GM12875 (cell line): ENCODE data around the gene PIGH.

Experiments used
- H3K4me3 ChIP-seq: one replicate; pipeline ENCODE4 v1.5.1; 2011; ENCODE audit warnings: low read depth, low read length, control low read depth
- TF ChIP-seq, protein P1 (sequence below): IDR thresholded peaks from 2 replicates; pipeline ENCODE4 v1.5.1; 2011; ENCODE audit warnings: low read depth, mild to moderate bottlenecking, control low read depth, inconsistent platforms, low read length, moderate library complexity, borderline replicate concordance; ENCODE audit not compliant: insufficient read depth

PIGH gene

DNA sequence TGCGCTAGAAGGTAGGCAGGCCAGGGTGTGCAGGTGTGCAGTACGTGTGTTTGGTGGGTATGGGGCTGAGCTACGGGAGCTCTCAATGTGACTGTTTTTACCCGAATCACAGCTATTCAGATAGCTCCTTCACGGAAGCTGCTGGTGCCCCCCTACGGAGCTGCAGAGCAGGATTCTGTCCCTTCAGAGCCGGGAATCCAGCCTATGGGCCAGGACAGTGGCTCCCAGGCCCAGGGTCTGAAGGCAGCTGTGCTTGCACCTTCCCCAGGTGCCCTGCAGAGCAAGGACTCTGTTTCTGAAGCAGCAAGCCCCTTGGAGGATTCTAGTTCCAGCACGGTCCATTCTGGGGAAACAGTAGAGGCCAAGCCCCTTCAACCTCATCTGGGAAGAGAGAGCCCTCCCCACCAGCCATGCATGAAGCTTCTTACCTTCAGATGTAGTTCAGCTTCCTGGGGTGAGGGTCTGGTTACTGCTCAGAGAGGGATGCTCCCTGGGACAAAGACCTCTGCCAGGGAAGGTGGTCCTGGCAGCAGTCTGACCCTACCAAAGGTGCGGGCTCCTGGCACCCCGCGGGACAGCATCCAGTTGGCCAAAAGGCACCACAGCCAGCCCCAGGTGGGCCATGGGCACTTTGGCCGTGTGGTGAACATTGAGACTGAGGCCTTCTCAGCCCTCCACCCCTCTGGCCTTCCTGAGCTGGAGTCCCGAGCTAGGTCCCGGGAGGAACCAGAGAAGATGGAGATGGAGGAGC, 37.9 kb downstream of the PIGH start:
- TF ChIP-seq, protein P1, sequence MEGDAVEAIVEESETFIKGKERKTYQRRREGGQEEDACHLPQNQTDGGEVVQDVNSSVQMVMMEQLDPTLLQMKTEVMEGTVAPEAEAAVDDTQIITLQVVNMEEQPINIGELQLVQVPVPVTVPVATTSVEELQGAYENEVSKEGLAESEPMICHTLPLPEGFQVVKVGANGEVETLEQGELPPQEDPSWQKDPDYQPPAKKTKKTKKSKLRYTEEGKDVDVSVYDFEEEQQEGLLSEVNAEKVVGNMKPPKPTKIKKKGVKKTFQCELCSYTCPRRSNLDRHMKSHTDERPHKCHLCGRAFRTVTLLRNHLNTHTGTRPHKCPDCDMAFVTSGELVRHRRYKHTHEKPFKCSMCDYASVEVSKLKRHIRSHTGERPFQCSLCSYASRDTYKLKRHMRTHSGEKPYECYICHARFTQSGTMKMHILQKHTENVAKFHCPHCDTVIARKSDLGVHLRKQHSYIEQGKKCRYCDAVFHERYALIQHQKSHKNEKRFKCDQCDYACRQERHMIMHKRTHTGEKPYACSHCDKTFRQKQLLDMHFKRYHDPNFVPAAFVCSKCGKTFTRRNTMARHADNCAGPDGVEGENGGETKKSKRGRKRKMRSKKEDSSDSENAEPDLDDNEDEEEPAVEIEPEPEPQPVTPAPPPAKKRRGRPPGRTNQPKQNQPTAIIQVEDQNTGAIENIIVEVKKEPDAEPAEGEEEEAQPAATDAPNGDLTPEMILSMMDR = no peak
- no peak overlapping the region for H3K4me3 ChIP-seq

DNA sequence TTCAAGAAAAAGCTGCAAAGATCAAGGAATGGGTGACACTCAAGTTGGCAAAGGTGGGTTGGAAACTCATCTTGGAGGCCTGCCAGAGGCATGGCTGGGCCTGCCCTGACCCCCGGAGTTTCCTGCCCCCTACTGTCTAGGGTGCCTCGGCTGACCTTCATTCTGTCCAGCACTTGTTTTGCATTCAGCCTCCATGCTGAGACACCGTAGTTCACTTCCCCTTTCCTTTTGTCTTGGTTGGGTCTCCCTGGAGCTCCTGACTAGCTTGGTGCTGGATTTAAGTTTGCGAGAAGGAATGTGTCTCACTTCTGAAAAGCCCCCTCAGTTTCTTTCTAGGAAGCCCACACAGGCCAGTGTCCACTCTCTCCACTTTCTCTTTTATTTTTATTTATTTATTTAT, 40.4 kb downstream of the PIGH start:
- TF ChIP-seq, protein P1 = no peak
- no peak overlapping the region for H3K4me3 ChIP-seq

DNA sequence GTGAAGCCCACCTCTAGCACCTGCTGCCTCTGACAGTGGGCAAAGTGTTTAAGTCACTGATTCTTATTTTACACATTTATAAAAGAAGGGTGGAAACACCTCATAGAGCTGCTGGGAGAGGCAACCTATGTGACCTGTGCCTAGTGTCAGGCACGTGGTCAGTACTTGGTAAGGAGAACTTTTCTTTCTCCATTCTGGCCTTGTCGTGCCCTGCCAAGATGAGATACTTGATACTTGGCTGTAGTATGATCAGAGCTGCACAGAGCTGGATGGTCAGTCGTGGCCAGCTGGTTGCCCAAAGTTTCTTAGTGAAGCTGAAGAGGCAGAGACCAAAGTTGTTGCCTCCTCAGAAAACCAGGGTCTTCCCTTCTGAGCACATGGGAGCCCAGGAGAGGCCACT, 42.4 kb downstream of the PIGH start:
- TF ChIP-seq, protein P1 = no peak
- no peak overlapping the region for H3K4me3 ChIP-seq

DNA sequence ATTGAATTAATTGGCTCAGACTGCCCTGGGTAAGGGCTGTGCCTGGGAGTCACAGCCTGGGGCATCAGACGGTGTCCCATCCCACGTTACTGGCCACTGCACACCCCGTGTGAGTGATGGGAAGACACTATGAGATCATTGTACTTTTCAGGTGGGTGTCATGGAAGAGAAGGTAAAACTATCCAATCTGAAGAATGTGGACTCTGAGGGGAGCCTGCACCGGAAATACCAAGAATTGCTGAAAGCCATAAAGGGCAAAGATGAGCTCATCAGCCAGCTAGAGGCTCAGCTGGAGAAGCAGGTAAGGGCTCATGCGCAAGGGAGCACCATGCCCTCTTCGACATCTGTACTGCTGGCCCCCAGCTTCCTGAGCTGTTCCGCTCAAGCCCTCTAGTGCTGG, 43.0 kb downstream of the PIGH start:
- H3K4me3 ChIP-seq = no peak overlapping the region
- TF ChIP-seq, protein P1 = no peak

DNA sequence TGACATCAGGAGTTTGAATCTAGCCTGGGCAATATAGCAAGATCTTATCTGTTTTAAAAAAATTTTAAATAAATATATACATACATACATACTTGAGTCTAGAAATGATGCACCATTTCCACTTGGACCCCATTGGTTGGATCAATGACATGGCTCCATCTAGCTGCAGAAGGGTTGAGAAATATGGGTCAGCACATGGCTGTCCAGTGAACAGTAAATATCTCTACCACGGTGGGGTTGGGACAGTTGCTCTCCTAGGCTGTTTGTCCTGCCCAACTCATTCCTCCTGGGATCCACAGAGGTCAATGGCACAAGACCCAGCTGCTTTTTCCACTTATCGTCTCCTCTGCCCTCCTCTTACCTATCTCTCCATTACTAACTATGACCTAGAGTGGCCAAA, 43.4 kb downstream of the PIGH start:
- no peak overlapping the region for H3K4me3 ChIP-seq
- TF ChIP-seq, protein P1 = no peak

DNA sequence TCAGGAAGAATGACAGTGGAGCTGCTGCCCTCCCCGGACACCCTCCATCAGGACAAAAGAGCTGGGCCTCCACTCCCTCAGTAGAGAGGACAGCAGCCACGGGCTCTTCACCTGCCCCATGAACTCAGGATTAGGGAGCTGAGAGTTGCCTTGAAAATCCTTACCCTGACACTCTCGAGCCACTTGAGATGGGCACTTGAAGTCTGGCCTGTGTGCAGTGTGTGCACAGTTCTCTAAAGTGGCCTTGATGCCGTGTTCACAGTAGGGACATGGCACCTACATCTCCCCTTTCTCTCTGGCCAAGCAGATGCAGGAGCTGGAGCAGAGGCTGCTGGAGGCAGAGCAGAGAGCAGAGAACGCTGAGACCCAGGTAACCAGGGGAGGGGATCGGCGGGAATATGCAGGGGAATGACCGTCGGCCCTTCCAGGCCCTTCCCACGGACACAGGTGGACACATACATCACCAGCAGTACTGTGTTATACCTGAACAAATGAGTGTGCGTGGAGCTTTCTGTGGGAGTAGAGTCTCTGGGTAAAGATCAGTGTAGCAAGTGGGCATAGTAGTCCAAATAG, 44.5 kb downstream of the PIGH start:
- no peak overlapping the region for H3K4me3 ChIP-seq
- TF ChIP-seq, protein P1 = no peak

DNA sequence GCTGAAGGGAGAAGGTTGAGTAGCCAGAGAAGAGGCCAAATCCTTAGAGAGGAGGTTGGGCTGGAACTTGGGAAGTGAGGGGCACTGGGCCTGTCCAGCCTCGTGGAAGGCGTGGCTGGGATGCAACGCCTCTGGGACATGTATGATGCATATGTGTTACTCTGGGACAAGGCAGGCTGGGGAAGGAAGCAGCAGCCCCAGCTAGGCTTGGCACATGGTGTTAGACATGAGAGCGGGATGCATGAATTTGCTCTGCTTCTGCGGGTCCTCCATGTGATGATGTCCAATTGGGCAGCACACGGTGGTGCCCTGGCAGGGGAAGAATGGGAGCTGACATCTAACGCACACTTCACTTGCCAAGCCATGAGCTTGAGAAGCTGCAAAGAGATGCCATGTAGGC, 45.7 kb downstream of the PIGH start:
- TF ChIP-seq, protein P1 = no peak
- no peak overlapping the region for H3K4me3 ChIP-seq
